HG03575 (cell line): Measurements from ENCODE around the gene LDHD.

Experiments
- ATAC-seq: cut with Tn5 transposase; IDR thresholded peaks from one replicate; pipeline ENCODE4 v1.9.1; 2021; ENCODE audit not compliant: unreplicated experiment, insufficient number of reproducible peaks, low FRiP score; ENCODE audit errors: extremely low read depth

LDHD gene

GRCh38 chr16:75068085-75069031 is 48.2 kb downstream of the LDHD start:
- no peak for ATAC-seq

GRCh38 chr16:75066861-75067447 is 49.6 kb downstream of the LDHD start:
- no peak for ATAC-seq

- no peak for ATAC-seq
These were observed 50.9 kb downstream of the LDHD start for GRCh38 chr16:75065521-75066149.

GRCh38 chr16:75065149-75065505 is 51.5 kb downstream of the LDHD start:
- ATAC-seq, result no peak

- no peak for ATAC-seq
These were observed 52.0 kb downstream of the LDHD start for GRCh38 chr16:75064403-75065148.

- ATAC-seq, result no peak
These were observed 53.0 kb downstream of the LDHD start for GRCh38 chr16:75063549-75064088.

- ATAC-seq, result no peak
These were observed 53.6 kb downstream of the LDHD start for GRCh38 chr16:75062976-75063346.

GRCh38 chr16:75062135-75062975 is 54.2 kb downstream of the LDHD start:
- ATAC-seq, result no peak
